ENCODE results near the gene PTPRD.

DNA sequence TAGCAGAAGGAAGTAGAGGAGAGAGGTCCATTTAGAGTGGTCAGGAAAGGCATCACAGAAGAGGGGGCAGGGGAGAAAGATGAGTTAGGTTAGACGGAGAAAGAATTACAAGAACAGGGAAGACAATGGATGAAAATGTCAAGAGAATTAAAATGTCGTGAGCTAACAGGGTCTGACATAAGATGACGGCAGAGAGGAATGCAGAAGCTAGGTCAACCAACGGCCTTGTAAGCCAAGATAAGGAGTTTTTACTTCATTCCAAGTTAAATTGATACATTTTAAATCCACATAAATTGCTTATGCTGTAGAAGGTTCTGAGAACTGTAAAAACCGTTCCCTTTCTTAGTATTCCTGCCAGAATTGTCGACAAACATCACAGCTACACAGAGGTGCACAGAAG lies 1916.3 kb downstream of the PTPRD start:
- TF ChIP-seq CTCF (IDR thresholded peaks at IDR 0.05; ENCODE audit: insufficient read depth, low read length, poor library complexity, severe bottlenecking) = no peak
- no peak for TF ChIP-seq EZH2phosphoT487 (conservative IDR thresholded peaks at IDR 0.05; ENCODE audit: low read length)
